Measurements from ENCODE around the gene KLHL35. TPM values are rescaled to one million over a fixed set of nuclear protein-coding genes. Genes with fewer than 3 reads are reported as not detected.

KLHL35 gene
- total RNA-seq, 4 donors from 2014 or later, result 2.5 TPM; not detected in 3

DNA sequence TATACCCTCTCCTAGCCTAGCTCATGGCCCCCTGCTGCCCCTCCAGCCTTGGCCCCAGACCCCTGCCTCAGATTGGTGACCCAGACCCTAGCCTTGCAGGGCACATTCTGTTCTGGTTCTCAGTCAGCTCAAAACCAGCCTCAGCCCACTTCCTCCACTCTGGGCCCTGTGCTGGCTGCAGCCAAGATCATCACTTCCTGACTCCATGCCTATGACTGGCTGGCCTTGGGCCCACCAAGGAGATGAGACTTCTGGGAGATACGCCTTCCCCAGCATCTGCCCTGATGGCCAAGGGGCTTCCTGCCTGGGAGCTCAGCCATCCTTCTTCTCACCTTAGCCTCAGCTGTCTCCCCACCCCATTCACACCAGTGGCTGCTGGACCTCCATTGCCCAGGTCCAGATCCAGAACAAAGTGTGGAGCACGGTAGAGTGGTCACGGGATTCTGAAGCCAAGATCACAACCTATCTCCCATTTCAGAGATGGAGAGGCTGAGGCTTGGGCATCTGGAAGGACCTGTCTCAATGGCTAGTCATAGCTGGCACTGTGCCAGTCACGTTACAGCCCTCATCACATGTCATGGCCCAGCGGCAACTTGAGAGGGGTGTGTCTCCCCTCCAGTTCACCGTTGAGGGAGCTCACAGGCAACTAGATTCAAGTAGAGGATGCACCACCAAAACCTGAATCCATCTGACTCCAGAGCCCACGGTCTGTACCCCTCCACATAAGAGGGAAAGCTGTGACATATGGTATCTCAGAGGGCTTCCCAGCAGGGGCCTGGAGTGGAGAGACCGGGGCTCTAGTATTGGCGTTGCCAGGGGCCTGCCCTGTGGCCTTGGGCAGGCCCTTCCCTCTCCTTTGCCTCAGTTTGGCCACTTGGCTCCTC, 43.0 kb upstream of the KLHL35 start:
- peak; percentile 60 to 66 for DNase-seq
- peak overlapping the region in 1 of 2 donors; percentile 6 for H3K4me3 ChIP-seq
- intact Hi-C loops (cut with DNase I; ENCODE audit: low total_unique reads), result no loop called here
- no peaks in the 10 kb centered on the region for H3K9me3 ChIP-seq
- peak overlapping the region; percentile 55 to 81 for H3K27ac ChIP-seq
- peaks cover 0 to 9% of the 10 kb centered on the region in 2 donors for H3K4me1 ChIP-seq
- no peaks in the 10 kb centered on the region for H3K36me3 ChIP-seq
- TF ChIP-seq, protein P1, sequence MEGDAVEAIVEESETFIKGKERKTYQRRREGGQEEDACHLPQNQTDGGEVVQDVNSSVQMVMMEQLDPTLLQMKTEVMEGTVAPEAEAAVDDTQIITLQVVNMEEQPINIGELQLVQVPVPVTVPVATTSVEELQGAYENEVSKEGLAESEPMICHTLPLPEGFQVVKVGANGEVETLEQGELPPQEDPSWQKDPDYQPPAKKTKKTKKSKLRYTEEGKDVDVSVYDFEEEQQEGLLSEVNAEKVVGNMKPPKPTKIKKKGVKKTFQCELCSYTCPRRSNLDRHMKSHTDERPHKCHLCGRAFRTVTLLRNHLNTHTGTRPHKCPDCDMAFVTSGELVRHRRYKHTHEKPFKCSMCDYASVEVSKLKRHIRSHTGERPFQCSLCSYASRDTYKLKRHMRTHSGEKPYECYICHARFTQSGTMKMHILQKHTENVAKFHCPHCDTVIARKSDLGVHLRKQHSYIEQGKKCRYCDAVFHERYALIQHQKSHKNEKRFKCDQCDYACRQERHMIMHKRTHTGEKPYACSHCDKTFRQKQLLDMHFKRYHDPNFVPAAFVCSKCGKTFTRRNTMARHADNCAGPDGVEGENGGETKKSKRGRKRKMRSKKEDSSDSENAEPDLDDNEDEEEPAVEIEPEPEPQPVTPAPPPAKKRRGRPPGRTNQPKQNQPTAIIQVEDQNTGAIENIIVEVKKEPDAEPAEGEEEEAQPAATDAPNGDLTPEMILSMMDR (IDR thresholded peaks at IDR 0.05), result no peak
- TF ChIP-seq POLR2A (IDR thresholded peaks at IDR 0.05), result no peak
- H3K27me3 ChIP-seq, result no peaks in the 10 kb centered on the region

DNA sequence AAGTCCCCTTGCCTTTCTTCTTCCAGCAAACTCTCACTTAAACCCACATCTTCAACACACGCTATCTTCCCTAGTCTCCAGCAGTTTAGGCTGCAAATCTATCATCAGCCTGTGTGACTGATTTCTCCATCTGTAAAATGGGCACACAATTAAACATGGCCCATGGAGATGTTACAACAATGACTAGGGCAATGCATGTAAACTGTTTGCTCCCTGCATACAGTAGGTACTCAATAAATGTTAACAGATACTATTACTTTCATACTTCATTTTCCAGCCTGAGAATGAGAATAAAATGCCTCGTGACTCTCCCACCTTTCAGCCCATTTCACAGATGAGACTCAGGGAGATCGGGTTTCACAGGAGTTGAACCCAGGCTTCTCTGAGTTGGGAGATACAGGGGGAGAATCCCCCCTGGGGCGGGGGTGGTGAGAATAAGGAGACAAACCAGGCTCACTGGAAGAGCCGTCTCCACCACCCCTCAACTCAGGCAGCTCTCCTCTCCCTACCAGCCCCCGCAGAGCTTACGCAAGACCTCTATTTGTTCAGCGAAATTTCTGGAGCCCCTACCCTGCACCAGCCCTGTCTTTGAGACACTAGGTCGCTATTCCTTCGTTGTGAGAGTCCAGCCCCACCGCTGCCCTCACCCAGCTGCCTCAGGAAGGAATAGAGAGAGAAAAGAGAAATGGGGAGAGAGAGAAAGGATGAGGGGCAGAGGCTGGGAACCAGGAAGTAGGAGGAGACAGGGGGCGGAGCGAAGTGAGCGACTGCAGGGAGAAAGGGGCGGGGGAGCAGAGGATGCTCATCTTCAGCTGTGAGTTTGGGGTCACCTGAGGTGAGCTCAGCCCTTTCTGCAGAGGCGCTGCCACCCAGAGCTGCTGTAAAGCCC, 42.1 kb upstream of the KLHL35 start:
- H3K36me3 ChIP-seq, result no peaks in the 10 kb centered on the region
- DNase-seq, result peak; percentile 75 to 78
- no peaks in the 10 kb centered on the region for H3K27me3 ChIP-seq
- intact Hi-C loops (cut with DNase I; ENCODE audit: low total_unique reads), result no loop called here
- peaks cover 0 to 9% of the 10 kb centered on the region in 2 donors for H3K4me1 ChIP-seq
- H3K27ac ChIP-seq, result peak overlapping the region; percentile 55 to 81
- H3K4me3 ChIP-seq, result peak overlapping the region; percentile 4 to 6
- no peaks in the 10 kb centered on the region for H3K9me3 ChIP-seq
- TF ChIP-seq, protein P1 (IDR thresholded peaks at IDR 0.05), result no peak
- no peak for TF ChIP-seq POLR2A (IDR thresholded peaks at IDR 0.05)

DNA sequence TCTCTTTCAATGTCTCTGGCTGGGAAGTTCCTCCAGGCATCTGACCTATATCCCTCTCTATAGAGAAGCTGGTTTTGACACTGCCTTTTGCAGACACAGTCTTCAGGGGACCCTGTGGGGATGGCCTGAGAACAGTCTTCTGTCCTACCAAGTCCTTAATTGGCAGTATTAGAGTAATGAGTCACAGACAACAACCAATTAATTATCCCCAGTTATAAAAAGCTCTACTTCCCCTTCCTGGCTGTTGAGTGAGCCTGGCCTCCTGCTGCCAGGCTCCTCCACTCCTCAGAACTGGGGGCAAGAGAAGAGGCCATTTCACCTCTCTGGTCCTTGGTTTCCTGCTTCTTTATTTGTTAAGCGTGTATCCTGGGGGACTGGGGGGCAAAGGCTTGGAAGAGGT, 41.2 kb upstream of the KLHL35 start:
- intact Hi-C loops (cut with DNase I; ENCODE audit: low total_unique reads), result no loop called here
- H3K27ac ChIP-seq, result peak overlapping the region in 1 of 2 donors; percentile 81
- no peak for DNase-seq
- no peaks in the 10 kb centered on the region for H3K9me3 ChIP-seq
- H3K4me1 ChIP-seq, result peaks cover 5 to 9% of the 10 kb centered on the region in 2 donors
- H3K4me3 ChIP-seq, result no peak overlapping the region
- no peaks in the 10 kb centered on the region for H3K36me3 ChIP-seq
- H3K27me3 ChIP-seq, result no peaks in the 10 kb centered on the region
- no peak for TF ChIP-seq POLR2A (IDR thresholded peaks at IDR 0.05)
- TF ChIP-seq, protein P1 (IDR thresholded peaks at IDR 0.05), result no peak

DNA sequence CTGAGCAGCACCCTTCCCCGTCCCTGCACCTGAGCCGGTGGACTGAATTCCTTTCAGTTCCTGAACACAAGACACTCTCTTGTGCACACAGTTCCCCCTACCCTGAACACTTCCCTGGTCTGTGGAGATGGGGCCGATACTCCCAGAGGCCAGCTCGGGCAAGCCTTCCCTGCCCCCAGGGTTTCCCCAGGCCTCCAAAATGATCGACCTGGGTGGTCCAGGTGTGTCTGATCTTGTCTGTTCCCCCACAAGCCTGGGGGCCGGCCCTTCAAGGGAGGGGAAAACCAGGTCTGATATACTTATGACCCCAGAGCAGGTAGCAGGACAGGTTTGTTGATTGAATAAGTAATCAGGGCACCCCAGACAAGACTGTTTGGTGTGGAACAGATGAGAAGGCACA, 40.7 kb upstream of the KLHL35 start:
- no peak for TF ChIP-seq POLR2A (IDR thresholded peaks at IDR 0.05)
- TF ChIP-seq, protein P1 (IDR thresholded peaks at IDR 0.05), result no peak
- DNase-seq, result no peak
- no peaks in the 10 kb centered on the region for H3K9me3 ChIP-seq
- H3K4me3 ChIP-seq, result no peak overlapping the region
- H3K4me1 ChIP-seq, result peaks cover 11 to 13% of the 10 kb centered on the region in 2 donors
- no peaks in the 10 kb centered on the region for H3K27me3 ChIP-seq
- no peak overlapping the region for H3K27ac ChIP-seq
- H3K36me3 ChIP-seq, result no peaks in the 10 kb centered on the region
- intact Hi-C loops (cut with DNase I; ENCODE audit: low total_unique reads), result no loop called here

All from uterus (tissue), 4 donors.